CD4-positive, alpha-beta T cell (primary cell): ENCODE results near the gene DENND5B. TPM values are rescaled to one million over a fixed set of nuclear protein-coding genes. Genes with fewer than 3 reads are reported as not detected.
A peak's percentile ranks its signal among the peaks of the same experiment; 100 is the strongest.
"Not testable (repeated sequence)": the region's sequence is repeated elsewhere in the genome, so short reads cannot be mapped to it uniquely, and the experiment has no call there.

Experiments used
- ATAC-seq: fragments of 200-7000 bp; cut with Tn5 transposase; one replicate; pipeline ENCODE4 v1.10.0; 2022; ENCODE audit warnings: mild to moderate bottlenecking; ENCODE audit not compliant: poor library complexity
- CTCF ChIA-PET: fragments of 350-600 bp; sonication (Branson Sonifier 250); formaldehyde crosslinking; loops from one replicate; lab custom pipeline; 2021; ENCODE audit warnings: antibody characterized with exemption, inconsistent platforms; lab: Charles Lee
- POLR2A ChIA-PET: fragments of 350-600 bp; sonication (Branson Sonifier 250); formaldehyde crosslinking; loops from one replicate; lab custom pipeline; 2021; ENCODE audit warnings: antibody characterized with exemption, inconsistent platforms; lab: Charles Lee
- DNase-seq, 14 experiments: peaks; one replicate each; pipeline ENCODE4 v3.0.0-alpha.2; 2013 to 2020; ENCODE audit warnings: mixed read lengths in 2 of 14
- H3K27ac ChIP-seq, 2 donors: one replicate each; pipeline versions ENCODE4 v1.5.1 to v1.7.0; 2013; ENCODE audit warnings: low read length in 2 of 2, low read depth in 1 of 2, mild to moderate bottlenecking in 1 of 2
- H3K27me3 ChIP-seq, 2 experiments: 1 replicate in 1 of 2; 2 replicates in 1 of 2; pipeline versions ENCODE4 v1.6.1 to v1.7.0; 2013; ENCODE audit warnings: low read length in 2 of 2, control low read depth in 1 of 2, mild to moderate bottlenecking in 1 of 2, moderate library complexity in 1 of 2; ENCODE audit not compliant: insufficient read depth in 2 of 2, control insufficient read depth in 1 of 2
- H3K36me3 ChIP-seq: one replicate; pipeline ENCODE4 v1.6.1; 2013; ENCODE audit warnings: low read length, control low read depth; ENCODE audit not compliant: insufficient read depth
- H3K4me1 ChIP-seq: one replicate; pipeline ENCODE4 v1.6.1; 2013; ENCODE audit warnings: low read length, control low read depth; ENCODE audit not compliant: insufficient read depth
- H3K4me3 ChIP-seq: one replicate; pipeline ENCODE4 v1.5.1; 2013; ENCODE audit warnings: mild to moderate bottlenecking, low read length, moderate library complexity
- H3K9me3 ChIP-seq, 2 experiments: 1 replicate in 1 of 2; 2 replicates in 1 of 2; pipeline versions ENCODE4 v1.6.1 to v1.7.0; 2013; ENCODE audit warnings: low read length in 2 of 2, mild to moderate bottlenecking in 2 of 2, control low read depth in 1 of 2, moderate library complexity in 1 of 2; ENCODE audit not compliant: control insufficient read depth in 1 of 2, insufficient read depth in 1 of 2
- H3K27ac Mint-ChIP-seq: one replicate; pipeline ENCODE4 v1.8.0; 2020; ENCODE audit warnings: mixed read lengths
- H3K27me3 Mint-ChIP-seq: one replicate; pipeline ENCODE4 v1.8.0; 2021; ENCODE audit warnings: mixed read lengths
- H3K36me3 Mint-ChIP-seq: one replicate; pipeline ENCODE4 v1.8.0; 2021; ENCODE audit warnings: low read depth, mixed read lengths
- H3K4me1 Mint-ChIP-seq: one replicate; pipeline ENCODE4 v1.8.0; 2021; ENCODE audit warnings: low read depth, mixed read lengths
- H3K4me3 Mint-ChIP-seq: one replicate; pipeline ENCODE4 v1.8.0; 2020; ENCODE audit warnings: mild to moderate bottlenecking, mixed read lengths
- H3K9me3 Mint-ChIP-seq: one replicate; pipeline ENCODE4 v1.8.0; 2020; ENCODE audit warnings: mixed read lengths
- intact Hi-C, 2 experiments: fragments of 100-400 bp; cut with DNase I in 1 of 2; cut with micrococcal nuclease in 1 of 2; formaldehyde crosslinking; loops; one replicate each; pipeline versions ENCODE4 v1.15.1 to v1.9.0; 2023 to 2025; cut with DNase I, micrococcal nuclease
- total RNA-seq, 174 experiments: library from RNA in 2 of 174; stranded (reverse) in 2 of 174; gene quantifications; one replicate each; pipeline ENCODE4 v1.2.3 and lab custom pipeline; 2021 to 2026
- TF ChIP-seq, protein P1 (sequence below): fragments of 200-600 bp; IDR thresholded peaks from one replicate; pipeline ENCODE4 v1.8.0; 2022; ENCODE audit warnings: antibody characterized with exemption, mild to moderate bottlenecking

DENND5B gene
- total RNA-seq, 2 experiments from 2014 or later = 0.22 to 0.25 TPM

DNA sequence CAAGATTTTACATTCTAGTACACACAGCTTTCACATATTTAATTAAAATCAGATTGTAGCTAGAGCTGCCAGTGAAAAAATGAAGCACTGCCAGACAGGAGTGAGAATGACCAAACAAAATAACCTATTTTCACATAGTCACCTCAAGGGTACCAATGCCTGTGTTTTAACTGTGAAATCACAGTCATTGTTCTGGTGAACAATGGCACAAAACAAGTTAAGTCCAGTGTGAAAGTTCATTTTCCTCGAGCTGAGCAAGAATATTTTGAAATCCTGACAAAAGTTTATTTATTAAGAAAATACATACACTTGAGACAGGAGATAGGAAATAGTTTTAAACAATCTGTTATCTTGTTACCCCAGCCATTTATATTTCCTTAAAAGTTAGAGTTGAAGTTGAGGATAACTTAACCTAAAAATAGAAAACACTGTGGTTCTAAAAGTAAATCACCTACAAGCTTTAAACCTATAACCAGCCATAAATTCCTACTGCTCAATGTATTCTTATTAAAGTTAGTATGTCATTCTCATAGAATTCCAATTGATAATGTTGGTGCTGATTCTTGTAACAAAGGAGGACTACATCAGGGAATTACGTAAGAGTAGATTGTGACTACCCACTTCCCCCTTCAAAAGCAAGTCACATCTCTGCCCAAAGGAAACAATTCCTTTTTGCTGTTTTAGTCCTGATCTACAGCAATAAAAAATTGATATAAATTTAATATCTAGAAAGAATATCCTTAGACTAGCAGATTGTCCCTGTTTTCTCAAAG is 15.9 kb downstream of the DENND5B start:
- no peaks in the 10 kb centered on the region for H3K9me3 Mint-ChIP-seq
- Histone ChIP-seq H3K27ac (no peak overlapping the region), H3K9me3 (no peaks in the 10 kb centered on the region), H3K36me3 (no peaks in the 10 kb centered on the region), H3K4me3 (no peak overlapping the region), H3K4me1 (no peaks in the 10 kb centered on the region), H3K27me3 (peaks cover 0 to 5% of the 10 kb centered on the region in 2 experiments)
- H3K27ac Mint-ChIP-seq = no peak overlapping the region
- TF ChIP-seq, protein P1, sequence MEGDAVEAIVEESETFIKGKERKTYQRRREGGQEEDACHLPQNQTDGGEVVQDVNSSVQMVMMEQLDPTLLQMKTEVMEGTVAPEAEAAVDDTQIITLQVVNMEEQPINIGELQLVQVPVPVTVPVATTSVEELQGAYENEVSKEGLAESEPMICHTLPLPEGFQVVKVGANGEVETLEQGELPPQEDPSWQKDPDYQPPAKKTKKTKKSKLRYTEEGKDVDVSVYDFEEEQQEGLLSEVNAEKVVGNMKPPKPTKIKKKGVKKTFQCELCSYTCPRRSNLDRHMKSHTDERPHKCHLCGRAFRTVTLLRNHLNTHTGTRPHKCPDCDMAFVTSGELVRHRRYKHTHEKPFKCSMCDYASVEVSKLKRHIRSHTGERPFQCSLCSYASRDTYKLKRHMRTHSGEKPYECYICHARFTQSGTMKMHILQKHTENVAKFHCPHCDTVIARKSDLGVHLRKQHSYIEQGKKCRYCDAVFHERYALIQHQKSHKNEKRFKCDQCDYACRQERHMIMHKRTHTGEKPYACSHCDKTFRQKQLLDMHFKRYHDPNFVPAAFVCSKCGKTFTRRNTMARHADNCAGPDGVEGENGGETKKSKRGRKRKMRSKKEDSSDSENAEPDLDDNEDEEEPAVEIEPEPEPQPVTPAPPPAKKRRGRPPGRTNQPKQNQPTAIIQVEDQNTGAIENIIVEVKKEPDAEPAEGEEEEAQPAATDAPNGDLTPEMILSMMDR = no peak
- H3K27me3 Mint-ChIP-seq = peaks cover 6% of the 10 kb centered on the region
- POLR2A ChIA-PET = no interaction called here
- no peaks in the 10 kb centered on the region for H3K4me1 Mint-ChIP-seq
- ATAC-seq (no peak), DNase-seq (peak in 1 of 14 experiments; percentile 2)
- H3K36me3 Mint-ChIP-seq = no peaks in the 10 kb centered on the region
- CTCF ChIA-PET = no interaction called here
- intact Hi-C loops = no loop called here
- H3K4me3 Mint-ChIP-seq = no peak overlapping the region

DNA sequence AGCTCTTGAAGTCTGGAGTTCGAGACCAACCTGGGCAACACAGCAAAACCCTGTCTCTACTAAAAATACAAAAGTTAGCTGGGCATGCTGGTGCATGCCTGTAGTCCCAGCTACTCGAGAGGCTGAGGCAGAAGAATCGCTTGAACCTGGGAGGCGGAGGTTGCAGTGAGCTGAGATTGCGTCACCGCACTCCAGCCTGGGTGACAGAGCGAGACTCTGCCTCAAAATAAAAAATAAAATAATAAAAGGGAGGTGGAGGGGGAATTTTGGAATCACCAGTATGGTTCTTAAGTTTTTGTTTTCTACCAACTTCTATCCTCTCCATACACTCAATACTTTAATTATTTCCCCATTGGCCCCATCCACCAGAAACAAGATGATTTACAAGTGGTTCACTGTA is 16.6 kb downstream of the DENND5B start:
- H3K27ac Mint-ChIP-seq, H3K9me3 ChIP-seq, POLR2A ChIA-PET, ATAC-seq, intact Hi-C loops, H3K4me1 ChIP-seq, H3K27me3 Mint-ChIP-seq, H3K9me3 Mint-ChIP-seq, H3K27ac ChIP-seq, H3K27me3 ChIP-seq, CTCF ChIA-PET, H3K36me3 ChIP-seq, H3K36me3 Mint-ChIP-seq, DNase-seq, H3K4me3 ChIP-seq, H3K4me1 Mint-ChIP-seq, H3K4me3 Mint-ChIP-seq: not testable (repeated sequence)

DNA sequence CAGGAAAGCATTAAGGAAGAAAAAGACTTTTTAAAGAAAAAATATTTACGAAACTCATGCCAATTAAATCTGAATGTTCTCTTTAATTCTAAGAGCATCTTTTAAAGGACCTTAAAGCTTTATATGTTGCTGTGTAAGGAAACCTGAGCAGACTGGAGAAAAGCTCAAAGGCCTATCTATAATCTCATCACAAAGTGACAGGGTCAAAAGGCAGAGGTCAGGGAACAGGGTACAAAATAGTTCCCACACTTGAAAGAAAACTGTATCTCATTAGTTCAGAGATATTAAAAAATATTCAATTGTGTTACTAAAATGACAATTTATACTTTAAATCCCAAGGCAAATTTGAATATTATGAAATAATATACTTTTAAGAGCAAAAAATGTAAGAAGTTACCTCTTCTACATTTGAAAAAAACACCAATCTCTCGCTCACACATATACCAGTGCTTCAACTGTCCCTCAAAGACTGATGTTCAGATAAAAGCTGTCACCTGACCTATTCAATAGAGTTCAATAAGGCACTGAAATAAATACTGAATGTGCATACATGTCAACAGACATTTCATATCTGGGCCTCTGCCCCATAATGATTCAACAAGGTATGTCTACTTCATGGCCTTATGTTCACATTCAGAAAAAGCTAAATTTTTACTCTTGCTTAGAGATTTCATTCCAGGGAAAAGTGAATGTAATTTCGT is 17.9 kb downstream of the DENND5B start:
- TF ChIP-seq, protein P1 = no peak
- Mint-ChIP-seq H3K4me1 (no peaks in the 10 kb centered on the region), H3K27me3 (peaks cover 6% of the 10 kb centered on the region), H3K4me3 (no peak overlapping the region), H3K27ac (no peak overlapping the region), H3K36me3 (no peaks in the 10 kb centered on the region), H3K9me3 (no peaks in the 10 kb centered on the region)
- intact Hi-C loops = no loop called here
- H3K36me3 ChIP-seq = no peaks in the 10 kb centered on the region
- no peak overlapping the region for H3K4me3 ChIP-seq
- no peaks in the 10 kb centered on the region for H3K4me1 ChIP-seq
- H3K27me3 ChIP-seq = peaks cover 2 to 5% of the 10 kb centered on the region in 2 experiments
- ATAC-seq (no peak), DNase-seq (no peak)
- H3K9me3 ChIP-seq = no peaks in the 10 kb centered on the region
- ChIA-PET CTCF (no interaction called here), POLR2A (no interaction called here)
- no peak overlapping the region for H3K27ac ChIP-seq
